CD4-positive, alpha-beta T cell treated with Interferon gamma for 1 hour (primary cell): ENCODE results near the gene MBD6.
"Not testable (repeated sequence)": the region's sequence is repeated elsewhere in the genome, so short reads cannot be mapped to it uniquely, and the experiment has no call there.

Experiments
- DNase-seq: peaks from one replicate; pipeline ENCODE4 v3.0.0-alpha.2; 2020

MBD6 gene

DNA sequence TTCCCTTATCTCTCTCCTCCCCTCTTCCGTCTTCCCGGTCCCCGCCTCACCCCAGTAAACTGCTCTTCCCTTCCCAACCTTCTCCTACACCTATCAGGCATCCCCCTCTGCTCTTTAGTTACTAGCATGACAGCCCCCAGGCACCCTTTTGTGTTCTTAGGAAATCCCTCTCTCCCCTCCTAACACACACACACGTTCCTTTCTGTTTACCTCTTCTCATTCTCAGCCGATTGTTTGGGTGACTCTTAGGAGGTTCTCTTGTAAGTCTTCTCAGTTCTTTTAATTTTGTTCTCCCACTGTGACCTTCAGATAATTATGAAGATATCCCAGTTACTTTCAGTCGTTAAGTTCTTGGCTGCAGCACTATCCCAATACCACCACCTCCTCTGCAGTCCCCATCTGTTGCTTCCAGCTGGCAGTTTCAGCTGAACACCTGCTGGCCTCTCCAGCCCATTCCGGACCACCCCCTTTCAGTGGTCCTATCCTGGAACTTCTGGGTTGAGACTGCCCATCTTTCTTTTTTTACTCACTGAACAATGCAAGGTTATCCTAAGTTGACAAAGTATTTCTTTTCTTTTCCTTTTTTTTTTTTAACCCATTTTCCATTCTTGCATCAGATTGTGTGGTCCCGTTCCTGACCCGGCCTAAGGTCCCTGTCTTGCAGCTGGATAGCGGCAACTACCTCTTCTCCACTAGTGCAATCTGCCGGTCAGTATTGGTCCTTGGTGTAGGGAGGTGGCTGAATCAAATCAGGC lies 34.0 kb upstream of the MBD6 start:
- DNase-seq: no peak

- no peak for DNase-seq
Measured at GRCh38 chr12:57489157-57489641, 33.4 kb upstream of the MBD6 start.

GRCh38 chr12:57490126-57490525 lies 32.5 kb upstream of the MBD6 start:
- no peak for DNase-seq

- DNase-seq: no peak
Measured at GRCh38 chr12:57491393-57492280, 31.0 kb upstream of the MBD6 start.

GRCh38 chr12:57495051-57495701 lies 27.4 kb upstream of the MBD6 start:
- DNase-seq: not testable (repeated sequence)

DNA sequence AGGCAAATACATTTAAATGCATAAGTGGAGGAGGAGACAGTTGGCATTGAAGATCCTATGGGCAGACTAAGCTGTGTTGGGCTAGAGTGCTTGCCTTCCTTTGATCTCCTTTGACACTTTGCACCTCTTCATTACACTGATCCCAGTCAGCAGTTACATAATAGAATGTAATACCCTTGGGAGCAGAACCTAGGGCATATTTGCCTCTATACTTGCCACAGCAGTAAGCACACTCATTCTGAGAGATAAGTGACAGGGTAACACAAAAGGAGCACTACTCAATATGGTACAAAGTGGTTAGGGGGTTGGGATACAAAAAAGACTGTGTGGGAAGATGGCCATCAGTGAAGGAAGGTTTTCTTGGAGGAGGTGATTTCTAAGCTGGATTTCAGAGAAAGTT lies 25.8 kb upstream of the MBD6 start:
- DNase-seq: no peak

GRCh38 chr12:57497223-57498131 lies 25.1 kb upstream of the MBD6 start:
- no peak for DNase-seq

DNA sequence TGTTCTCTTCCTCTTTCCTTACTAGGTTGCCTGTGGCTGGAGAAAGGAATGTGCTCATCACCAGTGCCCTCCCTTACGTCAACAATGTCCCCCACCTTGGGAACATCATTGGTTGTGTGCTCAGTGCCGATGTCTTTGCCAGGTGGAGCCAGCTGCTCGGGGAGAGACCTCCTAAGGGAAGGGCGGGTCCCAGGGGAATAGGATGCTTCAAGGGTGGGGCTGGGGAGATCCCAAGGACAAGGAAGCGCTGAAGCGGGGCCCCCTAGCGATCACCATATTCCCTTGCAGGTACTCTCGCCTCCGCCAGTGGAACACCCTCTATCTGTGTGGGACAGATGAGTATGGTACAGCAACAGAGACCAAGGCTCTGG lies 24.5 kb upstream of the MBD6 start:
- no peak for DNase-seq

GRCh38 chr12:57498571-57498970 lies 24.1 kb upstream of the MBD6 start:
- no peak for DNase-seq

DNA sequence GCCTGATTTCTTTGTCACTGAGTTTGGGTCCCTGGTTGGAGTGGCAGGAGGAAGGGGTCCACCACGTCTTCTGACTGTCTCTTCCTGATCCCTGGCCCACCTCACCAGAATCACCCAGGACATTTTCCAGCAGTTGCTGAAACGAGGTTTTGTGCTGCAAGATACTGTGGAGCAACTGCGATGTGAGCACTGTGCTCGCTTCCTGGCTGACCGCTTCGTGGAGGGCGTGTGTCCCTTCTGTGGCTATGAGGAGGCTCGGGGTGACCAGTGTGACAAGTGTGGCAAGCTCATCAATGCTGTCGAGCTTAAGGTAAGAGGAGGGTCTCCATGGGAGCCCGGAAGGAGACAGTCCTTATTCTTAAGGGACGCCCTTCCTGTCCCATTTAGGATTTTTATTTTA lies 22.4 kb upstream of the MBD6 start:
- no peak for DNase-seq

DNA sequence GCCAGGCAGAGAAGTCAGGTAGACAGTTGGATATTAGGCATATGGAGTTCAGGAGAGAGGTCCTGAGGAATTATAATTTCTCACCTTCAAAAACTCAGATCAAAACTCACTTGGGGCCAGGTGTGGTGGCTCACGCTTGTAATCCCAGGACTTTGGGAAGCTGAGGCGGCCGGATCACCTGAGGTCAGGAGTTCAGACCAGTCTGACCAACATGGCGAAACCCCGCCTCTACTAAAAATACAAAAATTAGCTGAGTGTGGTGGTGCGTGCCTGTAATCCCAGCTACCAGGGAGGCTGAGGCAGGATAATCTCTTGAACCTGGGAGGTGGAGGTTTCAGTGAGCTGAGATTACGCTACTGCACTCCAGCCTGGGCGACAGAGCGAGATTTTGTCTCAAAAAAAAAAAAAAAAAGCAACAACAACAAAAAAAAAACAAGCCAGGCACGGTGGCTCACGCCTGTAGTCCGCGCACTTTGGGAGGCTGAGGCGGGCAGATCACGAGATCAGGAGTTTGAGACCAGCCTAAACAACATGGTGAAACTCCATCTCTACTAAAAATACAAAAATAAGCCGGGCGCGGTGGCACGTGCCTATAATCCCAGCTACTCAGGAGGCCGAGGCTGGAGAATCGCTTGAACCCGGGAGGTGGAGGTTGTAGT lies 20.2 kb upstream of the MBD6 start:
- not testable (repeated sequence) for DNase-seq

DNA sequence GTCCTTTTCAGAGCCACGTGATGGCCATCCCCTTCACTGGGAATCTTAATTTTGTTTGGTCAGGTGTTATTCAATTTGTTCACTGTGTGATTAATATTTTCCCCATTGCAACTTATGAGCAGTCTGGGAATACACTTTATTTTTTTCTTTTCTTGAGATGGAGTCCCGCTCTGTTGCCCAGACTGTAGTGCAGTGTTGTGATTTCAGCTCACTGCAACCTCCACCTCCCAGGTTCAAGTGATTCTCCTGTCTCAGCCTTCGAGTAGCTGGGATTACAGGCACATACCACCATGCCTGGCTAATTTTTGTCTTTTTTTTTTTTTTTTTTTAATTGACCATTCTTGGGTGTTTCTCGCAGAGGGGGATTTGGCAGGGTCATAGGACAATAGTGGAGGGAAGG lies 16.1 kb upstream of the MBD6 start:
- DNase-seq: not testable (repeated sequence)

GRCh38 chr12:57507796-57508195 lies 14.8 kb upstream of the MBD6 start:
- DNase-seq: not testable (repeated sequence)

GRCh38 chr12:57511161-57511560 lies 11.5 kb upstream of the MBD6 start:
- DNase-seq: no peak

- no peak for DNase-seq
Measured at GRCh38 chr12:57511588-57512325, 10.9 kb upstream of the MBD6 start.

GRCh38 chr12:57512665-57513064 lies 10.0 kb upstream of the MBD6 start:
- DNase-seq: no peak

GRCh38 chr12:57513266-57513665 lies 9.4 kb upstream of the MBD6 start:
- DNase-seq: no peak

DNA sequence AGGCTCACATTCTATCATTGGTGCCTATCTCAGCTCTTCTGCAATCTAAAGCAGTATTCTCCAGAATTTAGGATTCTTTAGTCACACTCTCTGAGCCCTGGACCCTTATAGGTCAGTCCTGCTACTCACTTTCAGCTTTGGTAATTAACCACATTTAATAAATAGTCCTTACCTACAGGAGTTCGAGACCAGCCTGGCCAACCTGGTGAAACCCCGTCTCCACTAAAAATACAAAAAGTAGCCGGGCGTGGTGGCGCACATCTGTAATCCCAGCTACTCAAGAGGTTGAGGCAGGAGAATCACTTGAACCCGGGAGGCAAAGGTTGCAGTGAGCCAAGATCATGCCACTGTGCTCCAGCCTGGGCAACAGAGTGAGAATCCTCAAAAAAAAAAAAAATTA lies 8.9 kb upstream of the MBD6 start:
- DNase-seq: not testable (repeated sequence)

GRCh38 chr12:57514246-57514645 lies 8.4 kb upstream of the MBD6 start:
- DNase-seq: not testable (repeated sequence)

DNA sequence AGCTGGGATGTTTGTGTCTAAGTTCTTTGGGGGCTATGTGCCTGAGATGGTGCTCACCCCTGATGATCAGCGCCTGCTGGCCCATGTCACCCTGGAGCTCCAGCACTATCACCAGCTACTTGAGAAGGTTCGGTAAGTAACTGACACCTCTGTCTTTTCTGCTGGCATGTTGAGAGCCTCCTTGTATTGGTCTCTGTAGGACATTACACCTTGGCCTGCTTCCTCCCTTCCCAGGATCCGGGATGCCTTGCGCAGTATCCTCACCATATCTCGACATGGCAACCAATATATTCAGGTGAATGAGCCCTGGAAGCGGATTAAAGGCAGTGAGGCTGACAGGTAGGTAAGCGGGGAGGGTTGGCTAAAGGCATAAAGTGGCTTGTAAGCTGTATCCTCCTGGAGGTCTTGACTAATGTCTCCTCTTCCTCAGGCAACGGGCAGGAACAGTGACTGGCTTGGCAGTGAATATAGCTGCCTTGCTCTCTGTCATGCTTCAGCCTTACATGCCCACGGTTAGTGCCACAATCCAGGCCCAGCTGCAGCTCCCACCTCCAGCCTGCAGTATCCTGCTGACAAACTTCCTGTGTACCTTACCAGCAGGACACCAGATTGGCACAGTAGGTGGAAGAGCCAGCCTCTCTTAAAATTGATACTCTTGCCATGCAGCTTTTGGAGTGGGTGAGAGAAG lies 7.8 kb upstream of the MBD6 start:
- no peak for DNase-seq
